K562 (cell line): Measurements from ENCODE around the gene KRAS.

Experiments
- BDP1 ChIP-seq: IDR thresholded peaks from 3 replicates; pipeline ENCODE4 v1.6.1; 2011; ENCODE audit not compliant: insufficient read length, insufficient read depth
- BHLHE40 ChIP-seq: IDR thresholded peaks from 2 replicates; pipeline ENCODE4 v1.6.1; 2011; ENCODE audit warnings: low read length, improper control_type of control experiment
- HMG20B ChIP-seq: fragments of 250-450 bp; sonication (Bioruptor Pico); IDR thresholded peaks from 2 replicates; pipeline ENCODE4 v1.5.0; 2021; ENCODE audit warnings: mild to moderate bottlenecking
- KLF13 ChIP-seq: fragments of 450-650 bp; IDR thresholded peaks from 2 replicates; pipeline ENCODE4 v1.6.1; 2016; ENCODE audit warnings: missing genetic modification characterization, low read depth, mild to moderate bottlenecking, missing compliant biosample characterization, moderate library complexity, borderline replicate concordance
- ZNF740 ChIP-seq, 3 experiments: fragments of 200-800 bp in 1 of 3; sonication (Bioruptor generic) in 1 of 3; sonication (generic) in 1 of 3; formaldehyde crosslinking in 1 of 3; IDR thresholded peaks; 2 replicates each; pipeline versions ENCODE4 v1.6.1 to v1.8.0; 2016 to 2022; ENCODE audit warnings: mild to moderate bottlenecking in 2 of 3, missing compliant biosample characterization in 2 of 3, missing genetic modification characterization in 2 of 3, missing genetic modification reagents in 1 of 3
- ZNF780A ChIP-seq: fragments of 250-450 bp; sonication (Bioruptor Pico); IDR thresholded peaks from 2 replicates; pipeline ENCODE4 v1.5.0; 2021; ENCODE audit warnings: mild to moderate bottlenecking
- TF ChIP-seq, protein P1 (sequence below): sonication (generic); formaldehyde crosslinking; IDR thresholded peaks from 2 replicates; pipeline ENCODE4 v1.8.1; 2023; ENCODE audit warnings: mild to moderate bottlenecking, missing genetic modification reagents, moderate library complexity
- TF ChIP-seq, protein P2 (sequence below), 2 experiments: fragments of 450-650 bp; formaldehyde crosslinking in 1 of 2; IDR thresholded peaks; 2 replicates each; pipeline versions ENCODE4 v1.4.0 to v1.6.1; 2014 to 2020; ENCODE audit warnings: mild to moderate bottlenecking in 2 of 2, borderline replicate concordance in 1 of 2, low read depth in 1 of 2
- TF ChIP-seq, protein P3 (sequence below): fragments of 450-650 bp; IDR thresholded peaks from 2 replicates; pipeline ENCODE4 v1.7.0; 2016; ENCODE audit warnings: borderline replicate concordance
- TF ChIP-seq, protein P4 (sequence below), 2 experiments: IDR thresholded peaks in 1 of 2; conservative IDR thresholded peaks in 1 of 2; 2 replicates each; pipeline ENCODE4 v1.6.1; 2016; ENCODE audit warnings: low read depth in 2 of 2, mild to moderate bottlenecking in 1 of 2, missing compliant biosample characterization in 1 of 2, missing genetic modification characterization in 1 of 2, moderate library complexity in 1 of 2

DNA sequence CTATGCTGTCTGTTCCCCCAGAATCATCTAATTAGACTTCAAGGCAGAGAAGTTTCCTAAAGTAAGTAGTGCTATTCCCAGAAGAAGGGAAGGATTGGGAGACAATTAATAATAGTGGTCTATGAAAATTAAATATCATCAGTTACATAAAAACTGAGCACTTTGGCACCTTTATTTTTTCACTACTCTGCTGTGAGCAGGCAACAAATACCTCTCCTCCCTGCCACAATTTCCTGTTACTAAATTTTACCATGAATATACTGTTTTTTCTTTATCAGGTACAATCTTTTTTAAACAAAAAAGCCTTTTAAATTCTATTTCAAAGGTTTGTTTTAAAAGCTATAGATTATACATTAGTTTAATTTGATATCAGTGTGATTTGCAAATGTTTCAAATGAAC, 29.4 kb upstream of the KRAS start:
- TF ChIP-seq BDP1 (no peak), BHLHE40 (no peak), ZNF740 (CRISPR knock-in tag; IDR thresholded peaks at IDR 0.05) (no peak), ZNF740 (tag; IDR thresholded peaks at IDR 0.05) (no peak), ZNF780A (no peak), HMG20B (CRISPR knock-in tag) (no peak), KLF13 (tag) (no peak)
- TF ChIP-seq, protein P1, sequence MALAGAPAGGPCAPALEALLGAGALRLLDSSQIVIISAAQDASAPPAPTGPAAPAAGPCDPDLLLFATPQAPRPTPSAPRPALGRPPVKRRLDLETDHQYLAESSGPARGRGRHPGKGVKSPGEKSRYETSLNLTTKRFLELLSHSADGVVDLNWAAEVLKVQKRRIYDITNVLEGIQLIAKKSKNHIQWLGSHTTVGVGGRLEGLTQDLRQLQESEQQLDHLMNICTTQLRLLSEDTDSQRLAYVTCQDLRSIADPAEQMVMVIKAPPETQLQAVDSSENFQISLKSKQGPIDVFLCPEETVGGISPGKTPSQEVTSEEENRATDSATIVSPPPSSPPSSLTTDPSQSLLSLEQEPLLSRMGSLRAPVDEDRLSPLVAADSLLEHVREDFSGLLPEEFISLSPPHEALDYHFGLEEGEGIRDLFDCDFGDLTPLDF (CRISPR knock-in tag), result no peak
- TF ChIP-seq, protein P2, sequence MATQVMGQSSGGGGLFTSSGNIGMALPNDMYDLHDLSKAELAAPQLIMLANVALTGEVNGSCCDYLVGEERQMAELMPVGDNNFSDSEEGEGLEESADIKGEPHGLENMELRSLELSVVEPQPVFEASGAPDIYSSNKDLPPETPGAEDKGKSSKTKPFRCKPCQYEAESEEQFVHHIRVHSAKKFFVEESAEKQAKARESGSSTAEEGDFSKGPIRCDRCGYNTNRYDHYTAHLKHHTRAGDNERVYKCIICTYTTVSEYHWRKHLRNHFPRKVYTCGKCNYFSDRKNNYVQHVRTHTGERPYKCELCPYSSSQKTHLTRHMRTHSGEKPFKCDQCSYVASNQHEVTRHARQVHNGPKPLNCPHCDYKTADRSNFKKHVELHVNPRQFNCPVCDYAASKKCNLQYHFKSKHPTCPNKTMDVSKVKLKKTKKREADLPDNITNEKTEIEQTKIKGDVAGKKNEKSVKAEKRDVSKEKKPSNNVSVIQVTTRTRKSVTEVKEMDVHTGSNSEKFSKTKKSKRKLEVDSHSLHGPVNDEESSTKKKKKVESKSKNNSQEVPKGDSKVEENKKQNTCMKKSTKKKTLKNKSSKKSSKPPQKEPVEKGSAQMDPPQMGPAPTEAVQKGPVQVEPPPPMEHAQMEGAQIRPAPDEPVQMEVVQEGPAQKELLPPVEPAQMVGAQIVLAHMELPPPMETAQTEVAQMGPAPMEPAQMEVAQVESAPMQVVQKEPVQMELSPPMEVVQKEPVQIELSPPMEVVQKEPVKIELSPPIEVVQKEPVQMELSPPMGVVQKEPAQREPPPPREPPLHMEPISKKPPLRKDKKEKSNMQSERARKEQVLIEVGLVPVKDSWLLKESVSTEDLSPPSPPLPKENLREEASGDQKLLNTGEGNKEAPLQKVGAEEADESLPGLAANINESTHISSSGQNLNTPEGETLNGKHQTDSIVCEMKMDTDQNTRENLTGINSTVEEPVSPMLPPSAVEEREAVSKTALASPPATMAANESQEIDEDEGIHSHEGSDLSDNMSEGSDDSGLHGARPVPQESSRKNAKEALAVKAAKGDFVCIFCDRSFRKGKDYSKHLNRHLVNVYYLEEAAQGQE (IDR thresholded peaks at IDR 0.05; ENCODE audit: borderline replicate concordance), result no peak
- TF ChIP-seq, protein P2 (CRISPR knock-in tag; IDR thresholded peaks at IDR 0.05; ENCODE audit: low read depth), result no peak
- TF ChIP-seq, protein P3, sequence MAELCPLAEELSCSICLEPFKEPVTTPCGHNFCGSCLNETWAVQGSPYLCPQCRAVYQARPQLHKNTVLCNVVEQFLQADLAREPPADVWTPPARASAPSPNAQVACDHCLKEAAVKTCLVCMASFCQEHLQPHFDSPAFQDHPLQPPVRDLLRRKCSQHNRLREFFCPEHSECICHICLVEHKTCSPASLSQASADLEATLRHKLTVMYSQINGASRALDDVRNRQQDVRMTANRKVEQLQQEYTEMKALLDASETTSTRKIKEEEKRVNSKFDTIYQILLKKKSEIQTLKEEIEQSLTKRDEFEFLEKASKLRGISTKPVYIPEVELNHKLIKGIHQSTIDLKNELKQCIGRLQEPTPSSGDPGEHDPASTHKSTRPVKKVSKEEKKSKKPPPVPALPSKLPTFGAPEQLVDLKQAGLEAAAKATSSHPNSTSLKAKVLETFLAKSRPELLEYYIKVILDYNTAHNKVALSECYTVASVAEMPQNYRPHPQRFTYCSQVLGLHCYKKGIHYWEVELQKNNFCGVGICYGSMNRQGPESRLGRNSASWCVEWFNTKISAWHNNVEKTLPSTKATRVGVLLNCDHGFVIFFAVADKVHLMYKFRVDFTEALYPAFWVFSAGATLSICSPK, result no peak
- TF ChIP-seq, protein P4, sequence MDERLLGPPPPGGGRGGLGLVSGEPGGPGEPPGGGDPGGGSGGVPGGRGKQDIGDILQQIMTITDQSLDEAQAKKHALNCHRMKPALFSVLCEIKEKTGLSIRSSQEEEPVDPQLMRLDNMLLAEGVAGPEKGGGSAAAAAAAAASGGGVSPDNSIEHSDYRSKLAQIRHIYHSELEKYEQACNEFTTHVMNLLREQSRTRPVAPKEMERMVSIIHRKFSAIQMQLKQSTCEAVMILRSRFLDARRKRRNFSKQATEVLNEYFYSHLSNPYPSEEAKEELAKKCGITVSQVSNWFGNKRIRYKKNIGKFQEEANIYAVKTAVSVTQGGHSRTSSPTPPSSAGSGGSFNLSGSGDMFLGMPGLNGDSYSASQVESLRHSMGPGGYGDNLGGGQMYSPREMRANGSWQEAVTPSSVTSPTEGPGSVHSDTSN (CRISPR knock-in tag; IDR thresholded peaks at IDR 0.05; ENCODE audit: low read depth), result no peak
- TF ChIP-seq, protein P4 (tag; conservative IDR thresholded peaks at IDR 0.05; ENCODE audit: low read depth), result no peak
